AML-193 (cell line): ENCODE data around the gene OR6C70.
"Not testable (repeated sequence)": the region's sequence is repeated elsewhere in the genome, so short reads cannot be mapped to it uniquely, and the experiment has no call there.

Source experiments
- DNase-seq, 2 experiments: peaks; one replicate each; lab custom pipeline; 2025; lab: John Stamatoyannopoulos, UW

Gene OR6C70

DNA sequence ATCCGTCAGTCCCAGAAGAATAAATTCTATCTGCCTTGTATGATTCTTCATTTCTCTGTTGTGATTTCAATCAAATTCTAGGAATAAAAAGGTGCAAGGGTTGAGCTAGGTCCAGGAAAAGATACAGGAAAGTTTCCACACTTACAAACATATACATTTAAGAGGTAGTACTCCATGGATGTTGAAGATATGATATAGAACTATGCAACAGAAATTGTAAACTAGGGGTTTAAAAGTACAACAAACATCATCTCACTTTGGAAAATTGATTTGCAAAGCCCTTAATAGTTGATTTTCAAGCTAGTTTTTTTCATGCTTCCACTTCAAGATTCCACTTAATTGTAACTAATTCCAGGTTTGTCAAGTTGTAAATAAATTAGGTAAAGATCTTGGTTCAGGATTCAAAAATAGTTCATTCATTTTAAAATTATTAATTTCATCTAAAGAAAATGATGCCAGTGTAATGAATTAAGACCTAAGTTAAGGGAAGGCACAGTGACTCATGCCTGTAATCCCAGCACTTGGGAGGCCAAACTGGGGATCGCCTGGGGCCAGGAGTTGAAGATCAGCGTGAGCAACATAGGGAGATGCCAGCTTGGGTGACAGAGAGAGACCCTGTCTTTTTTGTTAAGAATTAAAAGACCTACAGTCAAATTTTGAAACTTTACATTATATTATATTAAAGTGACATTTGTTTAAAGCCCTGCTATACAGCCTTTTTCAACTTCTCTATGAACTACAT is at the start of gene OR6C70:
Gene OR6C70 (minus strand): TSS at position 51 of the 742 bp plus-strand sequence. CDS start 0 bp downstream, at position 51.
- DNase-seq: no peak

DNA sequence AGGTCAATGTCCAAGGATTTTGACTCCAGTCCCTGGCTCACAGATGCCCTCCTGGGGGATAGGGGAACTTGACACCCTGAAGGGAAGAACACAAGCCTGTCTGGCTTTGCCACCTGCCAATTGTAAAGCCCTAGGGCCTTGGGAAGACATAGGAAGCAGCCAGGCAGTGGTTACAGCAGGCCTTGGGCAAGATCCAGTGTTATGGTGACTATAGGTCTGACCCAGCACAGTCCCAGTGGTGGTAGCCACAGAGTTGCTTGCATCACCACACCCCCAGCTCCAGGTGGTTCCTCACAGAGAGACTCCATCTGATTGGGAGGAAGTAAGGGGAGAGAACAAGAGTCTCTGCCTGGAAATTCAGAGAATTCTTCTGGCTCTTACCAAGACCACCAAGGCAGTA is 46.5 kb upstream of the OR6C70 start:
- DNase-seq: no peak

DNA sequence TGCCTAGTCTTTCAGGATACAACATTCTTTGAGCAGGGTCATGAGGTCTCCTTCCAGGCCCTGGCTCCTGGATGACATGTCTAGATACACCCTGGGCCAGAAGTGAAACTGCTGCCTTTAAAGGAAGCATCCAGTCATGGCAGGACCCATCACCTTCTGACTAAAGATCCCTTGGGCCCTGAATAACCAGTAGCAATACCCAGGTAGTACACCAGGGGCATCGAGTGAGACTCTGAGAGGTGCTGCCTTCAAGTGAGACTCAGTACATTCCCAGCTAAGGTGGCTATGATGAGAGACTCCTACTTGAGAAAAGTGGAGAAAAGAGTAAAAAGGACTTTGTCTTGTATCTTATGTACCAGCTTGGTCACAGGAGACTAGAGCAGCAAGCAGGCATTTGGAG is 45.8 kb upstream of the OR6C70 start:
- DNase-seq: no peak

DNA sequence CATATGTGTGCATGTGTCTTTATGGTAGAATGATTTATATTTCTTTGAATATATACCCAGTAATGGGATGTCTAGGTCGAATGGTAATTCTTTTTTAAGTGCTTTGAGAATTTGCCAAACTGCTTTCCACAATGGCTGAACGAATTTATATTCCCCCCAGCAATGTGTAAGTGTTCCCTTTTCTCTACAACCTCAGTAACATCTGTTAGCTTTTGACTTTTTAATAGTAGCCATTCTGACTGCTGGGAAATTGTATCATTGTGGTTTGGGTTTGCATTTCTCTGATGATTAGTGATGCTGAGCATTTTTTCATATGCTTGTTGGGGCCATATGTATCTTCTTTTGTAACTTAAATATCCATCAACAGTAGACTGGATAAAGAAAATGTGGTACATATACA is 31.7 kb upstream of the OR6C70 start:
- no peak for DNase-seq

DNA sequence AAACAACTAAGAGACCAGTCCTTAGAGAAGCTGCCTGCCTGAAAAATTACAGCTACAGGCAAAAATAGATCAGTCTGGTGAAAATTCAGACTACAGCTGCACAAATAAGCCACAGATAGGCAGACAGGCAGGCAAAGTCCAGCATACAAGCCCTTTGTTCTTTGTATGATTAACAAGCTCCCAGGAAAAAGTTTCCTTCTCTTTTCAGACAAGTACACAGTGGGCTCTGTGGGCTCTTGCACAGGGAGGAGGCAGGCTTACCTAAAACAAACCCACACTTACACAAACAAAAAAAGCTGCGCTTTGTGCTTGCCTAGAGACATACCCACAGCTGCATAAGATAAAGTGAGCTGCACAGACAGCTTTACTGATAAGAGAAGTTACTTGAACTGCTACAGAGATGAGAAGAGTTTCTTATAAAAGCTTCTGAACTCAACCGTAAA is 29.9 kb upstream of the OR6C70 start:
- DNase-seq: no peak

DNA sequence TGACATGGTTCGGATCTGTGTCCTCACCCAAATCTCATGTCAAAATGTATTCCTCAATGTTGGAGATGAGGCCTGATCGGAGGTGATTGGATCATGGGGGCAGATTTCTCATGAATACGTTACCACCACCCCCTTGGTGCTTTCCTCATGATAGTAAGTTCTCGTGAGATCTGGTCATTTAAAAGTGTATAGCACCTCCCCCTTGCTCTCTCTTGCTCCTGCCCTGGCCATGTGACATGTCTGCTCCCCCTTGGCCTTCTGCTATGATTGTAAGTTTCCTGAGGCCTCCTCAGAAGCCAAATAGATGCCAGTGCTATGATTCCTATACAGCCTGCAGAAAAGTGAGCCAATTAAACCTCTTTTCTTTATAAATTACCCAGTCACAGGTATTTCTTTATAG is 29.3 kb upstream of the OR6C70 start:
- no peak for DNase-seq

DNA sequence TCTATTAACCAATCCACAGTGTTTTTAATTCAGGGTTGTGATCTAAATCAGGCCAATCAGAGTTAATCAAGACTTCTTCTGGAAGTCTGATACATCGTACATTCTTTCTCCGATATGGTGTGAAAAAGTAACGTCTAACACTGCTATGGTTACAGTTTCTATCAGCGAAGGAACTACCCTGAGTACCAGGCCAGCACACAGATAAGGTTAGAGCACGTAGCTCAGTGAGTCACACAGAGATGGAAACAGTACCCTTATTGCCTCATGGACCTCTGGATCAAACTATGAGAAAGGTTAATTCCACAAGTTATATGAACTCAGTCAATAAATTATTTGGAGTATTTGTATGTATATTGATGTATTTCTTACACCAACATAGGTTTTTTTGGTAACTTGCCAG is 25.6 kb upstream of the OR6C70 start:
- DNase-seq: no peak

DNA sequence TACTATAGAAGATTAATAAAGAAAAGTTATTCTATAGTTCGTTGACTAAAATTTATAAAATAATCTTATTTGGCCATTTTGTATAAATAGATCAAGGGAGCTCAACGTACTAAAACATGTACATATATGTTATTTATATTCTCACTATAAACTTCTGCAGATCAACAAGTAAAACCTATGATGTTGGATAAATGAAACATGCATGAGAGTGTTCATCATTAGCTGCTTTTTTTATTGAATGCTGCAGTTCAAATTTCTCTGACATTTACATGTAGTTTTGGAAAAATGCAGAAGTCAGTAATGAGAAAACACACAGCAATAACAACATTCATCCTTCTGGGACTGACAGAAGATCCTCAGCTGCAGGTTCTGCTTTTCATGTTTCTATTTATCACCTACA is 22.1 kb upstream of the OR6C70 start, which contains the start of gene OR6C68:
Gene OR6C68 (plus strand): TSS at position 301 of the 400 bp plus-strand sequence. CDS start 0 bp downstream, at position 301.
- DNase-seq: no peak

DNA sequence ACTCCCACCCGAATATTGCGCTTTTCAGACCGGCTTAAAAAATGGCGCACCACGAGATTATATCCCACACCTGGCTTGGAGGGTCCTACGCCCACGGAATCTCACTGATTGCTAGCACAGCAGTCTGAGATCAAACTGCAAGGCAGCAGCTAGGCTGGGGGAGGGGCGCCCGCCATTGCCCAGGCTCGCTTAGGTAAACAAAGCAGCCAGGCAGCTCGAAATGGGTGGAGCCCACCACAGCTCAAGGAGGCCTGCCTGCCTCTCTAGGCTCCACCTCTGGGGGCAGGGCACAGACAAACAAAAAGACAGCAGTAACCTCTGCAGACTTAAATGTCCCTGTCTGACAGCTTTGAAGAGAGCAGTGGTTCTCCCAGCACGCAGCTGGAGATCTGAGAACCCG is 14.3 kb upstream of the OR6C70 start:
- DNase-seq: not testable (repeated sequence)

DNA sequence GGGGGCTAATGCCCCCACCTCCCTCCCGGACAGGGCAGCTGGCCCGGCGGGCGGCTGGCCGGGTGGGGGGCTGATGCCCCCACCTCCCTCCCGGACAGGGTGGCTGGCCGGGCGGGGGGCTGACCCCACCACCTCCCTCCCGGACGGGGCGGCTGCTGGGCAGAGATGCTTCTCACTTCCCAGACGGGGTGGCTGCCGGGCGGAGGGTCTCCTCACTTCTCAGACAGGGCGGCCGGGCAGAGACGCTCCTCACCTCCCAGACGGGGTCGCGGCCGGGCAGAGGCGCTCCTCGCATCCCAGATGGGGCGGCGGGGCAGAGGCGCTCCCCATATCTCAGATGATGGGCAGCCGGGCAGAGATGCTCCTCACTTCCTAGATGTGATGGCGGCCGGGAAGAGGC is 9.2 kb upstream of the OR6C70 start:
- not testable (repeated sequence) for DNase-seq

DNA sequence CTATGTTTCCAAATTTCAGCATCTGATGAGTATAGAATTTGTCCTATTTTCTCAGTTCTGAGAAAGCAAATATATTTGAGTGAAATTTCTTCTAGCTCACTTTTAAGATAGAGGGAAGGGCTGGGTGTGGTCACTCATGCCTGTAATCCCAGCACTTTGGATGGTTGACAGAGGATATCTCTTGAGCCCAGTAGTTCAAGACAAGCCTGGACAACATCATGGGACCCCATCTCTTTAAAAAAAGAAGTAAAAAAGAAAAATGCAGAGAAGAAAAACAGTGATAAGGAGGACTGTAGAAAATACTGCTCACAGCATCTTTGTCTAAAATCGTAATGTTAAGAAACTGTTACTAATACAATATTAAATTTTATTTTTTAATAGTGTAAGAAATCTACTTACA is 2.3 kb upstream of the OR6C70 start:
- DNase-seq: no peak

DNA sequence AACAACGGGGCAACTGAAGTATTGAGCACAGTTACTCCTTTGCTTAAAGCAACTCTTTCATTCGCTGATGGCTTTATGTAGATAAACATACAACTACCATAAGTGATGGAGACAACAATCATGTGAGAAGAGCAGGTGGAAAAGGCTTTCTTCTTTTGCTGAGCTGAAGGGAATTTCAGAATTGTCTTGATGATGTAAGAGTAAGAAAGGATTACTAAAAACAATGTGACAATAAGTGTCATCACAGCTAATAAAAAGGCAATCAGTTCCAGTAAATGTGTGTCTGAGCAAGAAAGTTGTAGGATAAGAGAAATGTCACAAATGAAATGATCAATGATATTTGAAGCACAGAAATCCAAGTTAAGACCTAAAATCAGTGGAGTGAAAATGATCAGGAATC is 647 bp downstream of the OR6C70 start:
- DNase-seq: no peak

DNA sequence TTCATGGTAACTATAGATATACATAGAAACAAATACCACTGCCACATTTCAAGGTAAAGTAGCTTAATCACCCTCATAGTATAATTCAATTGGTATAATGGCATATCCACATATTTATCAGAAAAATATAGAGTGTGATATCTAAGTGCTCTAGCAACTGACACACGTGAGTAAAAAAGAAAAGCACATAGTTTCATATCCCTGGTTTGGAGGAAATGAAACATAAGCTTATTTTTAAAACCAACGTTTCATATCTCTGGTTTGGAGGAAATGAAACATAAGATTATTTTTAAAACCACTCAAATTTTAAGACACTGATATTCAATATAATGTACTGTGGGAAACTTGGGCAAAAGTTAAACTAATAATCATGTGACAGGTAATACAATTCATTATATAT is 2.1 kb downstream of the OR6C70 start:
- DNase-seq: no peak

DNA sequence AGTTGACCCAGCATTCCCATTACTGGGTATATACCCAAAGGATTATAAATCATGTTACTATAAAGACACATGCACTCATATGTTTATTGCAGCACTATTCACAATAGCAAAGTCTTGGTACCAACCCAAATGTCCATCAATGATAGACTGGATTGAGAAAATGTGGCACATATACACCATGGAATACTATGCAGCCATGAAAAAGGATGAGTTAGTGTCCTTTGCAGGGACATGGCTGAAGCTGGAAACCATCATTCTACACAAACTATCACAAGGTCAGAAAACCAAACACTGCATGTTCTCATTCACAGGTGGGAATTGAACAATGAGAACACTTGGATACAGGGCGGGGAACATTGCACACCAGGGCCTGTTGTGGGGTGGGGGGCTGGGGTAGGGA is 5.0 kb downstream of the OR6C70 start:
- DNase-seq: not testable (repeated sequence)

DNA sequence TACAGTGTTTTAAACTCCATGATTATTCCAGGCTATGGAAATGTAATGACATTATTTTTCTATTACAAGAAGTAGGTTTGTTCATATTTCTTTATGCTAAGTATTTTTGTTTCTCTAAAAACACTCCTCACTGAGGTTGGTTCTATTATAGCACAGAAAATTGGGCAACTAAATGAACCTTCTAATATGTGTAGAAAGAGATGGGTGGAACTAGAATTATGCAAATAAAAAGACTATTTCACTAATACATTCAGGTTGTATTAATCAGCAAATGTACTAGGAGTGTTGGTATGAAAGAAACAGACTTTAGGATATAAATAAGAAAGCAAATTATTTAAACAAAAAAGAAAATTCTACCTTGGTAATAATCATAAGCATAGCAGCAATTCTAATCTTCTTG is 21.1 kb downstream of the OR6C70 start:
- DNase-seq: no peak

DNA sequence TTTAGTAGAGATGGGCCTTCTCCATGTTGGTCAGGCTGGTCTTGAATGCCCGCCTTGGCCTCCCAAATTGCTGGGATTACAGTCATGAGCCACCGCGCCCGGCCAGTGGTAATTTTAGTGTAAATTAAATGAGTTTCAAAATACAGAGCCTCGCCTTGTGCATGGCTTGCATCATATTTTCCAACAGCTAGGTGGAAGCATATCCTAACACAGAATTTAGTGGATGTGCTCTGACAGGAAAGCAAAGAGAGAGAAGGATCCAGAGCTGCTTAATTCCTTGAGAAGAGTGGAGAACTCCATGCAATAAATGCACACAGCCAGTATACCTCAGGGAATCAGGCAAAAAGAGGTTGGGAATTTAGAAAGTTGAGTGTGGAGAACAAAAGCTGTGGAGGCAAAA is 23.6 kb downstream of the OR6C70 start:
- no peak for DNase-seq

DNA sequence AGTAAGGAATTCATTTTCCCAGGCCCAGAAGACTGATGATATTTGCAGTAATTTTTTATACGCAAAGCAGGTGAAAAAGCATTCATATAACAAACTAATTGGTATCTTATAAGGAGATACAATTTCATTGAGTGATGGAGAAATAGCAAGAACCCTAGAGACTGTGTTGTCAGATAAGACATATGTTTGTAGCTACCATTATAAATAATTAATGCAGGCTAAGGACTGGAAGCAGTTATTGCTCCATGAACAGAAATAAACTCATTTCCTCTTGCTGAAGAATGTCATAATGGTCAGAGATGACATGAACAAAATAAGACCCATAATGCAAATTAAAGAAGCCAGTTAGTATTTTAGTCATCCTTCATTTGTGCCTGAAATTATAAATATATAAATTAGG is 24.6 kb downstream of the OR6C70 start:
- no peak for DNase-seq

DNA sequence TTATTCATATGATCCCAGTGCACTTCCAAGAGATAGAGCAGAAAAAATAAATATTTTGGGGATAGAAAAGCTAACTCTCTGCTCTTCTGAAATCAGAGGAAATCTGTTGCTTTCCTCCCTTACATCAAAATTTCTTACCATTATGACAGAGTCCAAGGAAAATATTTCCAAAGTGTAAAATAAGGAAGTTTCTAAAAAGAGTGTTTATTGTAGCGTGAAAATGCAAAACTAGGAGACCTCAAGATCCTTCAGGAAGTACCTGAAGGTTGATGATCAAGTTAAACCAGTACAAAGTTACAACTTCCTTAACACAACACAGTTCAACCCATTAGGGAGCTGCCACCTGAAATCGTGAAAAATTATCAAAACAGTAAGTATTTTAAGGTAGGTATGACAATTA is 26.2 kb downstream of the OR6C70 start, which contains the start of gene OR6C2:
Gene OR6C2 (plus strand): TSS at position 301 of the 400 bp plus-strand sequence. CDS start 8,138 bp downstream, outside the sequence.
- no peak for DNase-seq

DNA sequence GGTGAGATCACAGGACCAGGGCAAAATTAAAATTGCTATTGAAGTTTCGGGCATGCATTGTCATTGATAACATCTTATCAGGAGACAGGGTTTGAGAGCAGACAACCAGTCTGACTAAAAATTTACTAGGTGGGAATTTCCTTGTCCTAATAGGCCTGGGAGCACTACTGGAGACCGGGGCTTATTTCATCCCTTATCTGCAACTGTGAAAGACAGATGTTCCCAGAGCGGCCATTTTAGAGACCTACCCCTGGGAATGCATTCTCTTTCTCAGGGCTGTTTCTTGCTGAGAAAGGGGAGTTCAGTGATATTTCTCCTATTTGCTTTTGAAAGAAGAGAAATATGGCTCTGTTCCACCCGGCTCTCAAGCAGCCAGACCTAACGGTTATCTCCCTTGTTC is 28.7 kb downstream of the OR6C70 start:
- DNase-seq: not testable (repeated sequence)

DNA sequence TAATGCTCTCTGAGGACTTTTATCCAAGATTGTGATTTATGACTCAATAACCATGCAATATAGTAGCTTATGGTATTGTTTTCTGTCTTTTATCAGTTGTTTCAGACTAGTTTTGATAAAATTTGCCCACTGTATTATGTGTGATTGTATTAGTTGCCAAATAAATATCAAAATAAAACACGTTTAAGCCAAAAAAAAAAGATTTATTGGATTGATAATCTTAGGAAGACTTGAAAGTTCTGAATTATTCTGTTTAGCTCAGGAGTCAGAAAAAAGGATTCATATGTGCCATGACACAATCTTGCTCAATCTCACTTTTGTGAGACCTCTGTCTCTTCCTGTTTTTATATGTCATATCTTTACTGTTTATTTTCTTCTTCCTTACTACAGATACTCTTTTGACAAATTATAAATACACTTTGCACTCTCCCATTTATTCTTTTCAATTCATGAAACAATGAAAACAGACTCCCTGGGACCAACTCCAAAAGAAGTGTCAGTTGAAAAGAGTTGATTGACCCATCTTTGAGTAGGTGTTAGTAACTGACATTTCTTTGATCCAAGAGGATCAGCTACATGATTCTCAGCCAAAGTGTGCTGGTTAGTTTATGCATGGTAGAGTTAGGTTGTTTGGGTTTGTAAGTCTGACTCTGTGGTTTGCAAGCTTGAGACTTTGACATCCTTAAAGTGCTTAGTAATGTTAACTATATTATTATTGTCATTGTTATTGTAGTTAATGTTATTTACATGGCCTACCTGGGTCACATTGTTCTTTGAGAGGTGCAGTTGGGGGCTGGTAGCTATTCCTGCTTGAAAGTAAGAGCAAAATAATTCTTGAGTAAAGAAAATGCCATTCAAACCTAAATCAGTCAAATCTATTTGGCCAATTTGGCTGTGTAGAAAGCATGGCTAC is 41.4 kb downstream of the OR6C70 start:
- DNase-seq: no peak

DNA sequence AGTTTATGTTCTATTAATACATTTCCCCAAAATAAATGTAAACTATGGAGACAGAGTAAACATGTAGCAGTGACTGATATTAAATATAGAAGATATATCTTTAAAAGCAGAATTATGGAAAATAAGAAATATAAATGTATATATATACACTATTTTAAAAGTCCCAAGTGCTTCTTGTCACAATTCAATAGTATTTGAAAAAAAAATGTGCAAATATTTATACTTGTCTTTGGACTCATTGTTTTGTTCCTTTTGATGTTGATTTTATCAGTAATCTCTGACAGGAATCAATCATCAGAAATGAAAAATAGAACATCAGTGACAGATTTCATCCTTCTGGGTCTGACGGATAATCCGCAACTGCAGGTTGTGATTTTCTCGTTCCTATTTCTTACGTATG is 44.0 kb downstream of the OR6C70 start, which contains the start of gene OR6C76:
Gene OR6C76 (plus strand): TSS at position 301 of the 400 bp plus-strand sequence. CDS start 0 bp downstream, at position 301.
- DNase-seq: no peak

DNA sequence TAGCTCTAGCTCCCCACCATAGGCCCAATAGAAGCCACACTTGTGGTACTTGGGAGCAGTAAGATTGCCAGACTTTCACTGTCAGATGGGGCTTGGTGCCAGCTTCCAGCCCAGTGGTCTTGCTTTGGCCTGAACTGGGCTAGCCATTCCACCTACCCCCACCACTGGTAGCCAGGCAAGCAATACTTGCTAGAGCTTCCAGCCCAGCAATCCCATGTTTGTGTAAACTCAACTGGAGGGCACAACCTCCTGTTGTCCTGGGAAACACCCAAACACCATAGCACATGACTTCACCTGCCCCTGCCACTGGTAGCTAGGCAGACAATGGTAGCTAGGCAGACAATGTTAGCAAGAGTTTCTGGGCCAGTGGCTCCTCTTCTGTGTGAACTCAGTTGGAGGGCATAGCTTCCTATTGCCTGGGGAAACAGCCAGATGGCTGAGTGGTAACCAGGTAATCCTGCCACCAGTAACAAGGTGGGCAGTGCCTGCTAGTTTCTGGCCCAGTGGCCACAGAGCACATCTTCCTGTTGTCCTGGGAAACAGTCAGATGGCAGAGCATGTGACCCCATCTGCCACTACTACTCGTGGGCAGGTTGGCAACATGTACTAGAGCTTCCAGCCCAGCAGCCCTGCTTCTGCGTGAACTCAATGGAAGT is 49.5 kb downstream of the OR6C70 start:
- DNase-seq: no peak
